ENCODE results near the gene PSME1. TPM values are rescaled to one million over a fixed set of nuclear protein-coding genes. Genes with fewer than 3 reads are reported as not detected.

PSME1 gene
- total RNA-seq, 4 donors from 2014 or later, result 81.3 to 125 (median 114) TPM

- WGBS, 2 donors, result 92 to 93% methylated on average over 5 of the region's 5 CpGs
- DNase-seq (ENCODE audit: low spot score in 2 of 2), result no peak
- no peak for TF ChIP-seq POLR2A (IDR thresholded peaks at IDR 0.05)
- TF ChIP-seq CTCF (IDR thresholded peaks at IDR 0.05), result no peak
- H3K4me3 ChIP-seq (ENCODE audit: low read depth, poor library complexity, severe bottlenecking), result no peak overlapping the region
- intact Hi-C loops (cut with DNase I; ENCODE audit: low total_unique reads), result no loop called here
These were observed 29.8 kb downstream of the PSME1 start for GRCh38 chr14:24165785-24166184.

- intact Hi-C loops (cut with DNase I; ENCODE audit: low total_unique reads), result no loop called here
- TF ChIP-seq CTCF (IDR thresholded peaks at IDR 0.05) (peak in 1 of 3 donors; percentile 23), POLR2A (IDR thresholded peaks at IDR 0.05) (no peak)
- DNase-seq (ENCODE audit: low spot score in 2 of 2), result no peak
- WGBS, 2 donors, result 86 to 89% methylated on average over 3 of the region's 3 CpGs
- no peak overlapping the region for H3K4me3 ChIP-seq (ENCODE audit: low read depth, poor library complexity, severe bottlenecking)
These were observed 31.6 kb downstream of the PSME1 start for GRCh38 chr14:24167469-24168114.

- DNase-seq (ENCODE audit: low spot score in 2 of 2), result no peak
- TF ChIP-seq POLR2A (IDR thresholded peaks at IDR 0.05) (no peak), CTCF (IDR thresholded peaks at IDR 0.05) (no peak)
- no peak within 1 kb of the TSS for H3K4me3 ChIP-seq (ENCODE audit: low read depth, poor library complexity, severe bottlenecking)
- 43 to 44% methylated on average over 61 to 62 of the region's 63 CpGs for WGBS, 2 donors
- intact Hi-C loops (cut with DNase I; ENCODE audit: low total_unique reads), result no loop called here
These were observed 35.6 kb downstream of the PSME1 start, which contains the start of gene REC8 for GRCh38 chr14:24171422-24172260. Gene REC8, plus strand, starts transcription at chr14:24172080. Its CDS starts 473 bp downstream, at chr14:24172553.

- intact Hi-C loops (cut with DNase I; ENCODE audit: low total_unique reads), result no loop called here
- no peak overlapping the region for H3K4me3 ChIP-seq (ENCODE audit: low read depth, poor library complexity, severe bottlenecking)
- DNase-seq (ENCODE audit: low spot score in 2 of 2), result no peak
- 51 to 53% methylated on average over 30 of the region's 30 CpGs for WGBS, 2 donors
- no peak for TF ChIP-seq CTCF (IDR thresholded peaks at IDR 0.05)
- no peak for TF ChIP-seq POLR2A (IDR thresholded peaks at IDR 0.05)
These were observed 36.4 kb downstream of the PSME1 start for GRCh38 chr14:24172261-24172860.

- intact Hi-C loops (cut with DNase I; ENCODE audit: low total_unique reads), result no loop called here
- WGBS, 2 donors, result 73 to 80% methylated on average over 18 to 20 of the region's 20 CpGs
- no peak for TF ChIP-seq POLR2A (IDR thresholded peaks at IDR 0.05)
- TF ChIP-seq CTCF (IDR thresholded peaks at IDR 0.05), result no peak
- DNase-seq (ENCODE audit: low spot score in 2 of 2), result no peak
- H3K4me3 ChIP-seq (ENCODE audit: low read depth, poor library complexity, severe bottlenecking), result no peak overlapping the region
These were observed 36.9 kb downstream of the PSME1 start for GRCh38 chr14:24172871-24173281.
